Activated gamma-delta T cell (primary cell): Measurements from ENCODE around the gene ADAMTSL2.

Source experiments
- DNase-seq: peaks from one replicate; lab custom pipeline; 2025; lab: John Stamatoyannopoulos, UW

ADAMTSL2 gene

GRCh38 chr9:133589454-133590227 is 55.1 kb downstream of the ADAMTSL2 start:
- DNase-seq, result no peak

GRCh38 chr9:133590231-133590855 is 55.8 kb downstream of the ADAMTSL2 start:
- DNase-seq, result no peak

GRCh38 chr9:133591116-133591910 is 56.8 kb downstream of the ADAMTSL2 start:
- no peak for DNase-seq

- DNase-seq, result no peak
These were observed 57.5 kb downstream of the ADAMTSL2 start for GRCh38 chr9:133591985-133592384.

- no peak for DNase-seq
These were observed 58.4 kb downstream of the ADAMTSL2 start for GRCh38 chr9:133592731-133593409.

- no peak for DNase-seq
These were observed 59.2 kb downstream of the ADAMTSL2 start for GRCh38 chr9:133593587-133594253.

- DNase-seq, result no peak
These were observed 59.8 kb downstream of the ADAMTSL2 start for GRCh38 chr9:133594310-133594709.

GRCh38 chr9:133595910-133596309 is 61.4 kb downstream of the ADAMTSL2 start:
- DNase-seq, result no peak

- DNase-seq, result no peak
These were observed 62.9 kb downstream of the ADAMTSL2 start for GRCh38 chr9:133597316-133597957.

GRCh38 chr9:133598978-133599377 is 64.5 kb downstream of the ADAMTSL2 start:
- no peak for DNase-seq

GRCh38 chr9:133599470-133600173 is 65.1 kb downstream of the ADAMTSL2 start:
- no peak for DNase-seq

- DNase-seq, result no peak
These were observed 66.2 kb downstream of the ADAMTSL2 start for GRCh38 chr9:133600739-133601138.

GRCh38 chr9:133601746-133602145 is 67.2 kb downstream of the ADAMTSL2 start:
- DNase-seq, result no peak

GRCh38 chr9:133602277-133602676 is 67.8 kb downstream of the ADAMTSL2 start:
- no peak for DNase-seq

GRCh38 chr9:133603135-133603927 is 68.8 kb downstream of the ADAMTSL2 start:
- DNase-seq, result no peak

- no peak for DNase-seq
These were observed 69.7 kb downstream of the ADAMTSL2 start for GRCh38 chr9:133604214-133604613.

- no peak for DNase-seq
These were observed 70.4 kb downstream of the ADAMTSL2 start for GRCh38 chr9:133604856-133605255.

GRCh38 chr9:133605446-133605845 is 70.9 kb downstream of the ADAMTSL2 start:
- no peak for DNase-seq

GRCh38 chr9:133605856-133606707 is 71.6 kb downstream of the ADAMTSL2 start:
- DNase-seq, result no peak
